Esophagus squamous epithelium (tissue), 4 donors: Measurements from ENCODE around the gene ST6GALNAC3.

Source experiments
- CTCF ChIP-seq, 6 experiments: fragments of 450-650 bp in 4 of 6; fragments of 200-600 bp in 2 of 6; sonication (generic) in 2 of 6; IDR thresholded peaks; one replicate each; pipeline ENCODE4 v1.5.1; 2016 to 2019; ENCODE audit warnings: antibody characterized with exemption in 6 of 6, mild to moderate bottlenecking in 4 of 6, moderate library complexity in 4 of 6
- POLR2A ChIP-seq, 4 donors: fragments of 450-650 bp; IDR thresholded peaks; one replicate each; pipeline ENCODE4 v1.6.1; 2017; ENCODE audit warnings: antibody characterized with exemption in 4 of 4, mild to moderate bottlenecking in 4 of 4, moderate library complexity in 3 of 4

DNA sequence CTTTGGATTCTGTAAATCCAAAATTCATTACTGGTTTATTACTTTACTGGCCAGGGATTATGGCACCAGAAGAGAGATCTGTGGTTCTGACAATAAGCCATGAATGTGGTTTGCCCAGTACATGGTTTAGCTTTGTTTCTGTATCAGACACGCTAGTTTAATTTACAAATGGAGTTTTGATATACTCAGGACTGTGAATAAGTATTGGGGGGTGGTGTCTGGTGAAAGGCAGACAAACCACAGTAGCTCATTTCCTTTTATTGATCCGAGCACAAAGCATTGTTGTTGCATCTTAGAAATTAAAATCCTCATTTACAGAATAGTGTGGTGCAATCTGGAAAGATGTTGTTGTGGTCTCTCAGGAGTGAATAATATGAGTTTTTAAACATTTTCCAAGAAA, 96.0 kb downstream of the ST6GALNAC3 start:
- TF ChIP-seq CTCF (IDR thresholded peaks at IDR 0.05) = no peak
- no peak for TF ChIP-seq POLR2A (IDR thresholded peaks at IDR 0.05)
